Hindlimb muscle (tissue), 1 donor: ENCODE results near the gene GRIK3. TPM values are rescaled to one million over a fixed set of nuclear protein-coding genes. Genes with fewer than 3 reads are reported as not detected.

ENCODE experiments used
- DNase-seq: peaks from one replicate; pipeline ENCODE4 v3.0.0-alpha.2; 2013
- polyA plus RNA-seq: library from polyadenylated mRNA; unstranded; fragments of 120-200 nt; gene quantifications from one replicate; pipeline ENCODE4 v1.2.1, GENCODE V29; 2013; ENCODE audit not compliant: insufficient read length

GRIK3 gene
- polyA plus RNA-seq, 1 donor, result 0.50 TPM

GRCh38 chr1:37010011-37010410 lies 24.3 kb downstream of the GRIK3 start:
- no peak for DNase-seq

GRCh38 chr1:37009521-37009920 lies 24.8 kb downstream of the GRIK3 start:
- DNase-seq, result no peak

GRCh38 chr1:37006132-37006868 lies 28.0 kb downstream of the GRIK3 start:
- DNase-seq, result no peak

- DNase-seq, result no peak
These were observed 31.4 kb downstream of the GRIK3 start for GRCh38 chr1:37002898-37003297.

DNA sequence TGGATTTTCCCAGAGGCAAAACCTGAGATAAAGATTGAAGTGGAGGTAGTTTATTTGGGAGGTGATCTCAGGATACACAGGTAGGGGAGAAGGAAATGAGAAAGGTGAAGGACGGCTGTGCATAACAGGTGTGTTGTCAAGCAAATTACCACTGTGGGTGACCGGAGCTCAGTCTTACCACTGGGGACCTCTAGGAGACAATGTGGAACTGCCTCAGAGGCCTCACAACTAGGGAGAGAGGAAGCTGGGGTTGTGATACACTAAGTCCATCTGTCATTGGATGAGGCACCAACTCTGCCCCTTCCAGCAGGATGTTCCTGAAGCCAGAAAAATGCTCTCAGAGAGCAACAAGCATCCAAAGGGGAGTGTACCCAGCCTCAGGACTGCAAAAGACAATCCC lies 32.6 kb downstream of the GRIK3 start:
- DNase-seq, result no peak

DNA sequence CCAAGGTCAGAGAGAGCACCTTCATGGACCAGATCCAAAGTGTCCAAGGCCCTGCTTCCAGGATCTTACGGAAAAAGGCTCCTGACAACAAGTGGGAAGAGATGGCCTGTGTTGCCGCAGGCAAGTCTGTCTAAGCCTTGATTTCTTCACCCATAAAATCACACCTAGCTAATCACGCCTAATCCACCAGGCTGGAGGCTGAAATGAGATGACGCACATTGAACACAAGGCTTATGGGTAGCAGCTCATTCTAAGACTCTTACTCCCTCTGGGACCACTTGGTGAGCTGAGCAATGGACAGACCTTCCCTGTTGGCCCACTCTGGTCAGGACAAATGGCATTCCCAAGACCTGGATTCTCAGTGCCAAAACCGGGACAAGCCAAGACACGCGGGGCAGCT lies 38.2 kb downstream of the GRIK3 start:
- no peak for DNase-seq

GRCh38 chr1:36994868-36995267 lies 39.4 kb downstream of the GRIK3 start:
- DNase-seq, result no peak

GRCh38 chr1:36994294-36994693 lies 40.0 kb downstream of the GRIK3 start:
- no peak for DNase-seq

DNA sequence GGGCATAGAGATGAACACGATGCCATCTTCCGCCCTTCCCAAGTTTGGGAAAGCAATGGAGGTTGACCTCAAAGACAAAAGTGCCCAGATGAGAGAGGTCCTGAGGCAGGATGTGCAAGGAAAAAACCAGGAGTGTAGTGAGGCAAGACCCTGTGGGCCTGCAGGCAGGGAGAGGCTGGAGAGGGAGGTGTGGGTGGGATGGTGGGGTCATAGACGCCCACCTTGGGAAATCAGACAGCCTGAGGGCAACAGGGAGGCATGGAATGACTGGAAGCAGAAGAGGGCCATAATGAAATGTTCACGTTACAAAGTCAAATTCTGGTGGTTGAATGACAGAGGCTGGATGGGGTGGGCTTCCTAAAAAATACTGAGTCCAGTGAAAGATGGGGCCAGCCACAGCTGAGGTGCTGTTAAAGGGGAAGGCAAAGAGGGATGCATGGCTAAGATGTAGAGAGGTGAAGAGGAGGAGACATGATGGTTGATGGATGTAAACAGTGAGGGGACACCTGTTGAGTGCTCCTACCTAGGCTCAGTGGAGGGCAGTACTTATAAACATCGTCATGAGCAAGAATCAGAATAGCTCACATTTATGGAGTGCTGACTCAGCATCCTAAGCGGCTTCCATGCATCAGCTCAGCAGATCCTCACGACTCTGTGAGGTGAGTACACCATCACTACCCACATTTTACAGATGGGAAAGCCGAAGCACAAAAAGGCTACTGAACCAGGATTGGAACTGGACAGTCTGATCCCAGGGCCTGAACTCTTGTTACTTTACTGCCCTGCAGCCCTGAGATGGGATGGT lies 42.0 kb downstream of the GRIK3 start:
- no peak for DNase-seq

- DNase-seq, result no peak
These were observed 42.8 kb downstream of the GRIK3 start for GRCh38 chr1:36991551-36991950.

- DNase-seq, result no peak
These were observed 43.4 kb downstream of the GRIK3 start for GRCh38 chr1:36990928-36991327.

GRCh38 chr1:36989241-36989640 lies 45.1 kb downstream of the GRIK3 start:
- no peak for DNase-seq

DNA sequence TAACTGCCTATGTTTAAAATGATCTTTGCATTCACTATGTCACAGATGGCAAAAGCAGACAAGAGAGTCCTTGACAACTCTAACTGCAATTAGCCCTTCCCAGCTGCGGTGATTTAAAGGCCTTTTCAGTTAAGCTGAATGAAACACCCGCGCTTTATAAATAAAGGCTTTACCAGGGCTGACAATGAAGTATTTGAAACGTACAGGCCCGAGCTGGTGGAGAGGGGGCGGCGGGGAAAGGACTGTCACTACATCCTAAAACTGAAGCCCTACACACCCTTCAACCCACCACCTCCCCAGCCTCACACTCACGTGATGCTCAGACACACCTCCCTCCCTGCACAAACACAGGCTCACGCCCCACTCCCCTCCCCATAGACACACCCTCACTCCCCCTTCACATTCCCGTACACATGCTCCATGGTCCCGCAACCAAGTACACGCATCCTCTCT lies 45.5 kb downstream of the GRIK3 start:
- DNase-seq, result no peak

GRCh38 chr1:36988321-36988720 lies 46.0 kb downstream of the GRIK3 start:
- DNase-seq, result no peak

DNA sequence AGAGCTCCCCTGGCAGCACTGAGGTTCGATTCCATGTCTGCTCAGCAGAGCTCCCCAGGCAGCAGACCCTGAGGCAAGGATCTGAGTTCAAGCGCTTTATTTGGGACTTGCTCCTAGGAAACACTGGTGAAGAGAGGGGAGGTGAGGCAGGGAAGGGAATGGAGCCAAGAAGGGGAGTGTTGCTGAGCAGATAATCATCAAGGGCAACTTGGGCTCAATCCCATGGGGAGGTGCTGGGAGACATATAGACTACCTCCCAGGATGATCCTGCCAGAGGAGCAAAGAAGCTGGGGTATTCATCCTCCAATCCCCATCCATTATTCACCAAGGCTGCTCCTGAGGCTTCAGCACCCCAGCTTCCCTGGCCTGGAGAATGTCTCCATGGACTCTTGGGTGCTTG lies 47.0 kb downstream of the GRIK3 start:
- no peak for DNase-seq

GRCh38 chr1:36986241-36986985 lies 47.9 kb downstream of the GRIK3 start:
- no peak for DNase-seq

DNA sequence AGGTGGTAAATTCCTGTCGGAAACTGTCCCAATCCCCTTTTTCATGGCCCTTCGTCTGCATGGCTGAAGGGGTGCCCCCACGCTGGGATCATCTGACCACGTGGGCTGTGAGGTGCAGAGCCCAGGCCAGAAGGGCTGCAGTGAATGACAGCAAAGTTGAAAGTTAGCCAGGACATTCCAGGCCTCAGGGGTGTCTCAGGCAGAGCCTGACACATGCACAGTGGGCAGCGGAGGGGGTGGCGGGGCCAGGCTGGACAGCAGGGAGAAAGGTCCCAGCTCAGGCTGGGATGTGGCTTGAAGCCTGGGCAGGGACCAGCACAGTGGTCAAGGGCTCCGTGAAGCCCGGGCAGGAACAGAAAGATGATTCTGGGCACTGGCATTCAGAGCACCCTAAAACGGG lies 49.6 kb downstream of the GRIK3 start:
- DNase-seq, result no peak

GRCh38 chr1:36984026-36984425 lies 50.3 kb downstream of the GRIK3 start:
- no peak for DNase-seq

- DNase-seq, result no peak
These were observed 51.6 kb downstream of the GRIK3 start for GRCh38 chr1:36982709-36983108.

DNA sequence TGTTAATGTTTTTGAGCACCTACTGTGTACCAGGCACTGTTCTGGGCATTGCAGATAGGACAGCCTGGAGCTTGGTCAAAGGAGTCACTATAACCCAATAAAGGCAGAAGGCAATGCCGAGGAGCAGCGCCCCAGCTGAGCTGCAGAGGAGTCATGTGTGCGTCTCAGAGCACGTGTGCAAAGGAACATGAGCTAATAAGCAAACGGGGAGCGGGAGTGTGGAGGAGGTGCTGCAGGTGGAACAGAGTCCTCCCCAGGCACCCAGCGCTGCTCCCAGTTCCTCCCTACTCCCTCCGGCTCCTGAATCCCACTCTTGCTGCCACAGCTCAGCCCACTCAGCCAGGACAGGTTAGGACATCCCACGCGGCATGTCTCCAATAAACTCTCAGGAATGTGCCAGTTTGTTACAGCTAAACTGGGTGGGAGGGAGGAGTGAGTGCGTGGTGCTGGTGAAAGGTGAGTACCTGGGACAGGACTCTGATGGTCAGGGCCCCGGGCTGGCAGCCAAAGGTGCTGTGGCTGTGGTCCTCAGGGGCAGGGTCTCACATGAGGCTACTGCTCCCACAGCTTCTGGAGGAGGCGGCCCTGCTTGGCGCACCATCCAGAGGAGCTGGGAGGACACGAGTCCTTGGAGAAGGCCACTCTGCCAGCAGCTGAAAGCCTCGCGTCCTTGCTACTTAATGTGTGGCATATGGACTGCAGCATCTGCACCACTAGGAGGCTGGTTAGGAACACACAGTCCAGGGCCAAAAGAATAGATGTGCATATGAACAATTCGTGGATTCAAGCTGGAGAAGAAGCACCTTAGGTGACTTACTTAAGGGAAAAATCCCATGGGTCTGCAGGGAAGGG lies 52.3 kb downstream of the GRIK3 start:
- DNase-seq, result no peak

- DNase-seq, result no peak
These were observed 53.2 kb downstream of the GRIK3 start for GRCh38 chr1:36981126-36981525.

GRCh38 chr1:36977731-36978406 lies 56.4 kb downstream of the GRIK3 start:
- DNase-seq, result no peak
